Stomach (tissue), 4 donors: ENCODE results near the gene KIRREL1.

ENCODE experiments used
- POLR2AphosphoS5 ChIP-seq, 3 donors: sonication (generic); formaldehyde crosslinking; IDR thresholded peaks; one replicate each; pipeline ENCODE4 v1.6.1; 2016; ENCODE audit warnings: antibody characterized with exemption in 3 of 3
- TF ChIP-seq, protein P1 (sequence below), 7 experiments: fragments of 450-650 bp in 4 of 7; fragments of 200-600 bp in 3 of 7; sonication (generic) in 3 of 7; IDR thresholded peaks; one replicate each; pipeline ENCODE4 v1.5.1; 2016 to 2019; ENCODE audit warnings: antibody characterized with exemption in 7 of 7, control low read depth in 2 of 7, mild to moderate bottlenecking in 1 of 7

DNA sequence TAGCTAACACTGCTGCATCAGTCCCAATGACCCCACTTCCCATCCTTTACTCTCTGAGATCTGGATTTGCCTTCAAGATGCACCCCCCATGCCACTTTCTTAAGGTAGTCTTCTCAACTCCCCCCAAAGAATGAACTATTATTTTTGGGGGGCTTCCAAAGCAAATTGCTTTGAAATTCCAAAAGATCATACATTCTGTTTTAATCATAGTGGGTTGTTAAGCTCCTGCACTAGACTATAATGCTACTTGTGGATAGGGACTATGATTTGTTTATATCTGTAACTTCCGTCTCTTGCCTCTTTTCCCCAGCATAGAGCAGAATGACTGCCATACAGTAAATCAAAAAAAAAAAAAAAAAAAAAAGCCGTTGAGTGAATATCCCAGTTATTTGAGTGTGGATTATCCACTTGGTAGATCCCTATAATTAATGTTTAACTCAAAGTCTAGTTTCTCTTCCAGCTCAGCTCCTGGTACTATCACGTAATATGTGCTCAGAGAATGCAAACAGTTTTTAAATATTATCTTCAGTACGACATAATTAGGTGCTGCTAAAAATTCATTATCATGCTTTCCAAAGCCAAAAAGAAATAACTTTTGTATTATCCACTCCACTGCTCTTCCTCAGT lies 26.9 kb downstream of the KIRREL1 start:
- TF ChIP-seq POLR2AphosphoS5 (IDR thresholded peaks at IDR 0.05), result no peak
- TF ChIP-seq, protein P1, sequence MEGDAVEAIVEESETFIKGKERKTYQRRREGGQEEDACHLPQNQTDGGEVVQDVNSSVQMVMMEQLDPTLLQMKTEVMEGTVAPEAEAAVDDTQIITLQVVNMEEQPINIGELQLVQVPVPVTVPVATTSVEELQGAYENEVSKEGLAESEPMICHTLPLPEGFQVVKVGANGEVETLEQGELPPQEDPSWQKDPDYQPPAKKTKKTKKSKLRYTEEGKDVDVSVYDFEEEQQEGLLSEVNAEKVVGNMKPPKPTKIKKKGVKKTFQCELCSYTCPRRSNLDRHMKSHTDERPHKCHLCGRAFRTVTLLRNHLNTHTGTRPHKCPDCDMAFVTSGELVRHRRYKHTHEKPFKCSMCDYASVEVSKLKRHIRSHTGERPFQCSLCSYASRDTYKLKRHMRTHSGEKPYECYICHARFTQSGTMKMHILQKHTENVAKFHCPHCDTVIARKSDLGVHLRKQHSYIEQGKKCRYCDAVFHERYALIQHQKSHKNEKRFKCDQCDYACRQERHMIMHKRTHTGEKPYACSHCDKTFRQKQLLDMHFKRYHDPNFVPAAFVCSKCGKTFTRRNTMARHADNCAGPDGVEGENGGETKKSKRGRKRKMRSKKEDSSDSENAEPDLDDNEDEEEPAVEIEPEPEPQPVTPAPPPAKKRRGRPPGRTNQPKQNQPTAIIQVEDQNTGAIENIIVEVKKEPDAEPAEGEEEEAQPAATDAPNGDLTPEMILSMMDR (IDR thresholded peaks at IDR 0.05), result no peak
